Measurements from ENCODE around the gene GFOD2.

DNA sequence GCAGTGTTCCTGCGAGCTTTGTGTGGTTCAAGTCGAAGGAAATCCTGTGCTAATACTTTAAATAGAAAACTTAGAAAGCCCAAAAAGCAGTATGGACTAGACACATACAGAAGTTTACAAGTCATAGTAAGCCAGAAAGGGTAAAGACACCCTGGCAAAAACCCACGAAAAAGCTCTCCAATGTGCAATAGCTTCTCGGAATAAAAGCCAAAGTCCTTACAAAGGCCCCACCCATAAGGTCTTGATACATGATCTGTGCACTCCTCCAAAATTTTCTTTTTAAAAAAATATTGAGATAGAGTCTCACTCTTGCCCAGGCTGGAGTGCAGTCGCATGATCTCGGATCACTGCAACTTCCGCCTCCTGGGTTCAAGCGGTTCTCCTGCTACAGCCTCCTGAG lies 42.2 kb downstream of the GFOD2 start:
- no peak for TF ChIP-seq CTCF (IDR thresholded peaks at IDR 0.05)
- TF ChIP-seq POLR2AphosphoS5 (IDR thresholded peaks at IDR 0.05), result no peak

Measured in transverse colon (tissue), 4 donors.